Smooth muscle cell (in vitro differentiated cells): ENCODE results near the gene PTPRT. TPM values are rescaled to one million over a fixed set of nuclear protein-coding genes. Genes with fewer than 3 reads are reported as not detected.

ENCODE experiments used
- DNase-seq: peaks from one replicate; lab custom pipeline; 2025; ENCODE audit not compliant: unreplicated experiment; lab: John Stamatoyannopoulos, UW
- H2AFZ ChIP-seq: fragments of 200-600 bp; sonication (generic); 2 replicates; pipeline ENCODE4 v1.6.0; 2016; ENCODE audit warnings: antibody characterized with exemption, low read depth, mild to moderate bottlenecking
- H3F3A ChIP-seq: fragments of 200-600 bp; sonication (generic); 2 replicates; pipeline ENCODE4 v1.6.0; 2017; ENCODE audit warnings: antibody characterized with exemption, low read depth
- H3K27ac ChIP-seq: fragments of 200-600 bp; sonication (generic); 2 replicates; pipeline ENCODE4 v1.5.1; 2016; ENCODE audit warnings: low read depth, mild to moderate bottlenecking
- H3K27me3 ChIP-seq: fragments of 200-600 bp; sonication (generic); 2 replicates; pipeline ENCODE4 v1.6.1; 2016; ENCODE audit warnings: low read depth, mild to moderate bottlenecking
- H3K36me3 ChIP-seq: fragments of 200-600 bp; sonication (generic); 2 replicates; pipeline ENCODE4 v1.5.1; 2016; ENCODE audit warnings: low read depth
- H3K4me1 ChIP-seq: fragments of 200-600 bp; sonication (generic); 2 replicates; pipeline ENCODE4 v1.5.1; 2016; ENCODE audit warnings: low read depth
- H3K4me2 ChIP-seq: fragments of 200-600 bp; sonication (generic); 2 replicates; pipeline ENCODE4 v1.6.0; 2016; ENCODE audit warnings: mild to moderate bottlenecking
- H3K4me3 ChIP-seq: fragments of 200-600 bp; sonication (generic); 2 replicates; pipeline ENCODE4 v1.5.1; 2016; ENCODE audit warnings: mild to moderate bottlenecking
- H3K79me2 ChIP-seq: fragments of 200-600 bp; sonication (generic); 2 replicates; pipeline ENCODE4 v1.6.0; 2016; ENCODE audit warnings: low read depth, mild to moderate bottlenecking
- H3K9ac ChIP-seq: fragments of 200-600 bp; sonication (generic); 2 replicates; pipeline ENCODE4 v1.6.0; 2016; ENCODE audit warnings: low read depth
- H3K9me3 ChIP-seq: fragments of 200-600 bp; sonication (generic); replicated peaks from 2 replicates; pipeline ENCODE4 v1.5.1; 2016; ENCODE audit warnings: low read depth
- H4K20me1 ChIP-seq: fragments of 200-600 bp; sonication (generic); 2 replicates; pipeline ENCODE4 v1.6.0; 2016; ENCODE audit warnings: low read depth
- WGBS: methylation state at CpG from one replicate; pipeline ENCODE4 v1.1.7; 2016; ENCODE audit warnings: low lambda C conversion rate; 5-methylcytosine and 5-hydroxymethylcytosine counted together
- polyA plus RNA-seq: library from polyadenylated mRNA; unstranded; fragments of >200 nt; fragmentation: Nextera tagmentation; extraction: Ambion mirVana; gene quantifications from 2 replicates; pipeline ENCODE4 v1.2.1, GENCODE V29; 2016
- total RNA-seq: library from RNA; depleted of rRNA; stranded (reverse); fragments of >200 nt; gene quantifications from 2 replicates; pipeline ENCODE4 v1.2.3, GENCODE V29; 2014
- TF ChIP-seq, protein P1 (sequence below): fragments of 200-600 bp; sonication (generic); IDR thresholded peaks from 2 replicates; pipeline ENCODE4 v1.5.1; 2017; ENCODE audit warnings: borderline replicate concordance, mild to moderate bottlenecking, antibody characterized with exemption; ENCODE audit not compliant: insufficient read depth, poor library complexity, severe bottlenecking

Gene PTPRT
- total and polyA plus RNA-seq, 2 experiments from 2014 or later = 0.99 to 2.1 TPM

DNA sequence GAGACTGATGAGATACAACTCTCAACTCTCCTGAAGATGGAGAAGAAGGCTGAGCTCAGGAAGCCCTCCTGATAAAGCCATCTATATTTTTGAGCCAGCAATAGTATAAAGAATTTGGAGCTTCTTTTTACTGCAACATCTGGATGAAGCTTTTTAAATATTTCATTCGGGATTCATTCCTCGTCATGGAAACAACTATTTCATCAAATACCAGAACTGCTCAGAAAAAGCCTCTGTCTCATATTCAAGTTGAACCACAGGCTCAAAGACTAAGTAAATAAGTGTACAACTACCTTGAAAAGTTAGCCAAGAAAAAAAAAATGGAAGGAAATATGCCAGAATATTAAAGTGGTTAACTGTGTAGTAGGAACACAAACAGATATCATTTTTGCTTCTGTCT, 37.8 kb downstream of the PTPRT start:
- H3F3A ChIP-seq = no peaks in the 10 kb centered on the region
- peak overlapping the region; percentile 43 for H3K27ac ChIP-seq
- no peak overlapping the region for H3K4me2 ChIP-seq
- DNase-seq = no peak
- H2AFZ ChIP-seq = no peak overlapping the region
- no peaks in the 10 kb centered on the region for H3K27me3 ChIP-seq
- TF ChIP-seq, protein P1, sequence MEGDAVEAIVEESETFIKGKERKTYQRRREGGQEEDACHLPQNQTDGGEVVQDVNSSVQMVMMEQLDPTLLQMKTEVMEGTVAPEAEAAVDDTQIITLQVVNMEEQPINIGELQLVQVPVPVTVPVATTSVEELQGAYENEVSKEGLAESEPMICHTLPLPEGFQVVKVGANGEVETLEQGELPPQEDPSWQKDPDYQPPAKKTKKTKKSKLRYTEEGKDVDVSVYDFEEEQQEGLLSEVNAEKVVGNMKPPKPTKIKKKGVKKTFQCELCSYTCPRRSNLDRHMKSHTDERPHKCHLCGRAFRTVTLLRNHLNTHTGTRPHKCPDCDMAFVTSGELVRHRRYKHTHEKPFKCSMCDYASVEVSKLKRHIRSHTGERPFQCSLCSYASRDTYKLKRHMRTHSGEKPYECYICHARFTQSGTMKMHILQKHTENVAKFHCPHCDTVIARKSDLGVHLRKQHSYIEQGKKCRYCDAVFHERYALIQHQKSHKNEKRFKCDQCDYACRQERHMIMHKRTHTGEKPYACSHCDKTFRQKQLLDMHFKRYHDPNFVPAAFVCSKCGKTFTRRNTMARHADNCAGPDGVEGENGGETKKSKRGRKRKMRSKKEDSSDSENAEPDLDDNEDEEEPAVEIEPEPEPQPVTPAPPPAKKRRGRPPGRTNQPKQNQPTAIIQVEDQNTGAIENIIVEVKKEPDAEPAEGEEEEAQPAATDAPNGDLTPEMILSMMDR = no peak
- no peaks in the 10 kb centered on the region for H3K4me1 ChIP-seq
- H3K4me3 ChIP-seq = no peak overlapping the region
- WGBS = 72% methylated on average over 2 of the region's 2 CpGs
- no peaks in the 10 kb centered on the region for H3K9me3 ChIP-seq
- H3K9ac ChIP-seq = no peak overlapping the region
- no peaks in the 10 kb centered on the region for H3K79me2 ChIP-seq
- H3K36me3 ChIP-seq = no peaks in the 10 kb centered on the region
- no peaks in the 10 kb centered on the region for H4K20me1 ChIP-seq

DNA sequence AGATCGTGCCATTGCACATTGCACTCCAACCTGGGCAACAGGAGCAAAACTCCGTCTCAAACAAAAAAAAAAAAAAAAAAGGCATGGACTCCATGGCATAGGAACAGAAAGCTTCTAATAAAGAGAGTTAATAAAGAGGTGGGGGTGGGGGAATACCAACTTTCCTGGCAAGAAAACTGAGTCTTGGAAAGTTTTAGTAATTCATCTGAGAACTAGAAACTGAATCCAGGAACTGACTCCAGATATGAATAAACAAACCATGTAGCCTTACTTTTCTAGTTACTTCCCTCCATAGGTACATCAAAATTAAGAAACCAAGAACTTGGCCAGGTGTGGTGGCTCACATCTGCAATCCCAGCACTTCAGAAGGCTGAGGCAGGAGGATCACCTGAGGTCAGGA, 38.5 kb downstream of the PTPRT start:
- no peak overlapping the region for H3K9ac ChIP-seq
- WGBS = 89% methylated on average over 2 of the region's 2 CpGs
- H3K36me3 ChIP-seq = no peaks in the 10 kb centered on the region
- TF ChIP-seq, protein P1 = no peak
- H3K4me3 ChIP-seq = no peak overlapping the region
- no peaks in the 10 kb centered on the region for H3K4me1 ChIP-seq
- no peak overlapping the region for H2AFZ ChIP-seq
- H3K27ac ChIP-seq = peak overlapping the region; percentile 43
- H4K20me1 ChIP-seq = no peaks in the 10 kb centered on the region
- H3K4me2 ChIP-seq = no peak overlapping the region
- DNase-seq = no peak
- H3F3A ChIP-seq = no peaks in the 10 kb centered on the region
- no peaks in the 10 kb centered on the region for H3K79me2 ChIP-seq
- H3K27me3 ChIP-seq = no peaks in the 10 kb centered on the region
- H3K9me3 ChIP-seq = no peaks in the 10 kb centered on the region

DNA sequence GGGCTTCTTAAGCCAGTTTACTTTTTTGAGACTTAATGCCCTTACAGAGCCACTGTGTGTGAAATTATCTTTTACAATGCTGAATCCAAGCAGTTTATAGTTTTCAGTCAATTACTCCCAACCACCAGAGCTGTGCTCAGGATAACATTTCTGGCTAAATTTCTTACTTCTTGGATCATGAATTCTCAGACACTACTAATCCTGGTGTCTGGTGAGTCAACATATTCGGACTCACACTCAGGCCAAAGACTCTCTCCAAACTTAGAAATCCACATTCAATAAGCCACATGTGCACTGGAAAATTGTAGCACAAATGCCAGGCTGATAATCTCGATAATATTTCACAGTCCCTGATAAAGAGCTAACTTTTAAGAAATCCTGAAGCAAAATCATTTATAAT, 49.0 kb downstream of the PTPRT start:
- Histone ChIP-seq H3K4me2 (peak overlapping the region; percentile 73), H3K9me3 (no peaks in the 10 kb centered on the region), H3K27ac (peak overlapping the region; percentile 100), H3K36me3 (no peaks in the 10 kb centered on the region), H3K79me2 (no peaks in the 10 kb centered on the region), H3K4me3 (no peak overlapping the region), H2AFZ (no peak overlapping the region), H3K4me1 (peaks cover 6% of the 10 kb centered on the region), H4K20me1 (no peaks in the 10 kb centered on the region), H3K9ac (peak overlapping the region; percentile 92), H3F3A (peaks cover 23% of the 10 kb centered on the region), H3K27me3 (no peaks in the 10 kb centered on the region)
- no peak for DNase-seq
- TF ChIP-seq, protein P1 = no peak
- 19% methylated on average over 2 of the region's 2 CpGs for WGBS

DNA sequence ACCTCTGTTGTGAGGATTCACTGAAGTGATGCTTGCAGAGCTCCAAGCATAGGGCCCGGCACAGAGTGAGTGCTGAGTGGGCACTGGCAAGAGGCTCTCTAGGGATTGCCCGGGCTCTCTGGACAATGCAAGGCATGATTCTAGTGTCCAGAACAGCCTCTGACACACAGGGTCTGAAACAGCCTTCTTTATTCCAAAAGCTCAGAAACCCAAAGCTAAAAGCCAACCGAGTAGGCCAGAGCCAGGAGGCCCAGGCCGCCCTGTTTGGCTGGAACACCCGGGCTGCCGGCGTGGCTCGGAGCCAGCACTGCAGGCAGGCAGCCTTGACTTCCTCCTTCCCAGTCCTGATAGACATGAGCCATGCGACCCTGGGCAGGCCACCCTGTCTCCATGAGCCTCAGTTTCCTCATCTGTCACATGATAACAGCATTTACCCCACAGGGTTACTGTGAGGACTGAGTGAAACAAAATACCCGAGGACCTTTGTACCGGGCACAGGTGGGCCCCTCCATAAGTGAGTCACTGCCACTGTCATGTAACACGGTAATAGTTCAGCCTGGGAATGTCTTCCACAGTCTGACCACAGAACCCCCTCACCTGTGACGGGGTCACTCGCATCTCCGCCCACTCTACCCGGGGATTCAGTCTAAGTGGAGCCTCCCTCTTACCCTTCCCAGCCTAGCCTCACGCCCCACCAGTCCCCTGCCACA, 51.5 kb downstream of the PTPRT start:
- Histone ChIP-seq H4K20me1 (no peaks in the 10 kb centered on the region), H3F3A (peaks cover 23% of the 10 kb centered on the region), H3K9me3 (no peaks in the 10 kb centered on the region), H3K27ac (peak overlapping the region; percentile 100), H3K27me3 (no peaks in the 10 kb centered on the region), H3K4me1 (peaks cover 6% of the 10 kb centered on the region), H2AFZ (no peak overlapping the region), H3K9ac (peak overlapping the region; percentile 90), H3K36me3 (no peaks in the 10 kb centered on the region), H3K4me2 (no peak overlapping the region), H3K4me3 (no peak overlapping the region), H3K79me2 (no peaks in the 10 kb centered on the region)
- DNase-seq = no peak
- 92% methylated on average over 17 of the region's 17 CpGs for WGBS
- TF ChIP-seq, protein P1 = no peak
